ENCODE measurements around the gene MAPK4. TPM values are rescaled to one million over a fixed set of nuclear protein-coding genes. Genes with fewer than 3 reads are reported as not detected.

The MAPK4 gene
- total and polyA plus RNA-seq, 10 of the 15 experiments (the other 5 are each of a cell fraction or from before 2014, with no cell fraction given) = 0.03 to 0.11 (median 0.06) TPM; not detected in 4

DNA sequence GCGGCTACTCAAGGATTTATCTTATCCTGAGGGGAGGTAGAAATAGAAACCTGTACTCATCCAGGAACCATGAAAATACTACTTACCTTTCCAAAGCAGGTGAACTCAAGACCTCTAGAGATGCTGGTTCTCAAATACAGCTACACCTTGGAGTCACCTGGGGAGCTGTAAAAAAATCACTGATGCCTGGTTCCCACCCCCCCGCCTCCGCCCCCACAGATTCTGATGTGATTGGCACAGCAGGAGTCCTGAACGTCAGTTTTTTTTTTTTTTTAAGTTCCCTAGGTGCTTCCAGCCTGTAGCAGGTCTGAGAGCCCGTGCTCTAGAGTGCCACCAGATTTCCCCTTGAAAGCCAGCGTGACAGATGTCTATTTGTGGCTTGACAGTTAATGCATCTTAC, 146.3 kb downstream of the MAPK4 start:
- in situ Hi-C loops (cut with MboI) (no loop called here), intact Hi-C loops (cut with micrococcal nuclease; ENCODE audit: unreplicated experiment) (no loop called here)
- no peak overlapping the region for H2AFZ ChIP-seq (ENCODE audit: control insufficient read depth, low read depth, low read length)
- ChIA-PET RAD21 (ENCODE audit: unreplicated experiment) (no interaction called here), SMC1A (ENCODE audit: uncharacterized antibody, unreplicated experiment) (no interaction called here), POLR2A (no interaction called here), CTCF (no interaction called here)
- no peaks in the 10 kb centered on the region for H3K9me3 ChIP-seq (replicated peaks; ENCODE audit: control insufficient read depth, insufficient read depth, low read length)
- BruUV-seq (replicated peaks) = no TSS peak
- TF ChIP-seq ESRRA (IDR thresholded peaks at IDR 0.05; ENCODE audit: low read length) (no peak), JUND (IDR thresholded peaks at IDR 0.05; ENCODE audit: low read depth, low read length) (no peak), MYB (IDR thresholded peaks at IDR 0.05; ENCODE audit: borderline replicate concordance, low read depth, low read length) (no peak), RCOR1 (conservative IDR thresholded peaks at IDR 0.05; ENCODE audit: low read depth, low read length) (no peak), HDAC6 (IDR thresholded peaks at IDR 0.05; ENCODE audit: unreplicated experiment) (no peak), EZH2 (IDR thresholded peaks at IDR 0.05; ENCODE audit: borderline replicate concordance, control insufficient read depth, low read depth, low read length) (no peak), JUNB (IDR thresholded peaks at IDR 0.05) (no peak), CBX3 (IDR thresholded peaks at IDR 0.05; ENCODE audit: borderline replicate concordance, low read depth) (no peak)
- TF ChIP-seq, protein P1, sequence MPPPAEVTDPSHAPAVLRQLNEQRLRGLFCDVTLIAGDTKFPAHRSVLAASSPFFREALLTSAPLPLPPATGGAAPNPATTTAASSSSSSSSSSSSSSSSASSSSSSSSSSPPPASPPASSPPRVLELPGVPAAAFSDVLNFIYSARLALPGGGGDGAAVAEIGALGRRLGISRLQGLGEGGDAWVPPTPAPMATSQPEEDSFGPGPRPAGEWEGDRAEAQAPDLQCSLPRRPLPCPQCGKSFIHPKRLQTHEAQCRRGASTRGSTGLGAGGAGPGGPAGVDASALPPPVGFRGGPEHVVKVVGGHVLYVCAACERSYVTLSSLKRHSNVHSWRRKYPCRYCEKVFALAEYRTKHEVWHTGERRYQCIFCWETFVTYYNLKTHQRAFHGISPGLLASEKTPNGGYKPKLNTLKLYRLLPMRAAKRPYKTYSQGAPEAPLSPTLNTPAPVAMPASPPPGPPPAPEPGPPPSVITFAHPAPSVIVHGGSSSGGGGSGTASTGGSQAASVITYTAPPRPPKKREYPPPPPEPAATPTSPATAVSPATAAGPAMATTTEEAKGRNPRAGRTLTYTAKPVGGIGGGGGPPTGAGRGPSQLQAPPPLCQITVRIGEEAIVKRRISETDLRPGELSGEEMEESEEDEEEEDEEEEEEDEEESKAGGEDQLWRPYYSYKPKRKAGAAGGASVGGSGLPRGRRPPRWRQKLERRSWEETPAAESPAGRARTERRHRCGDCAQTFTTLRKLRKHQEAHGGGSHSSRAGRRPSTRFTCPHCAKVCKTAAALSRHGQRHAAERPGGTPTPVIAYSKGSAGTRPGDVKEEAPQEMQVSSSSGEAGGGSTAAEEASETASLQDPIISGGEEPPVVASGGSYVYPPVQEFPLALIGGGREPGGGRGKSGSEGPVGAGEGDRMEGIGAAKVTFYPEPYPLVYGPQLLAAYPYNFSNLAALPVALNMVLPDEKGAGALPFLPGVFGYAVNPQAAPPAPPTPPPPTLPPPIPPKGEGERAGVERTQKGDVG (CRISPR knock-in tag; IDR thresholded peaks at IDR 0.05) = no peak
- TF ChIP-seq, protein P2, sequence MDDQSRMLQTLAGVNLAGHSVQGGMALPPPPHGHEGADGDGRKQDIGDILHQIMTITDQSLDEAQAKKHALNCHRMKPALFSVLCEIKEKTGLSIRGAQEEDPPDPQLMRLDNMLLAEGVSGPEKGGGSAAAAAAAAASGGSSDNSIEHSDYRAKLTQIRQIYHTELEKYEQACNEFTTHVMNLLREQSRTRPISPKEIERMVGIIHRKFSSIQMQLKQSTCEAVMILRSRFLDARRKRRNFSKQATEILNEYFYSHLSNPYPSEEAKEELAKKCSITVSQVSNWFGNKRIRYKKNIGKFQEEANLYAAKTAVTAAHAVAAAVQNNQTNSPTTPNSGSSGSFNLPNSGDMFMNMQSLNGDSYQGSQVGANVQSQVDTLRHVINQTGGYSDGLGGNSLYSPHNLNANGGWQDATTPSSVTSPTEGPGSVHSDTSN (IDR thresholded peaks at IDR 0.05; ENCODE audit: insufficient replicate concordance, low read depth, low read length) = no peak
- H3K27me3 ChIP-seq (replicated peaks in 1 of 2; ENCODE audit: control insufficient read depth in 2 of 2, insufficient read depth in 2 of 2, low read length in 1 of 2) = no peaks in the 10 kb centered on the region
- ATAC-seq (no peak), DNase-seq (ENCODE audit: low read depth, low spot score) (no peak), FAIRE-seq (no peak)
- H3K4me1 ChIP-seq (ENCODE audit: control insufficient read depth, insufficient read depth, low read length) = no peaks in the 10 kb centered on the region
- no peak overlapping the region for H3K4me3 ChIP-seq
- H3K4me2 ChIP-seq (ENCODE audit: control insufficient read depth, insufficient read depth) = no peak overlapping the region
- H3K27ac ChIP-seq (ENCODE audit: control insufficient read depth, insufficient read depth) = no peak overlapping the region
- H3K79me2 ChIP-seq (ENCODE audit: control insufficient read depth, insufficient read depth, low read length) = no peaks in the 10 kb centered on the region
- no peaks in the 10 kb centered on the region for H4K20me1 ChIP-seq (ENCODE audit: control insufficient read depth, insufficient read depth)
- H3K36me3 ChIP-seq (ENCODE audit: control insufficient read depth in 2 of 2, insufficient read depth in 2 of 2, low read length in 1 of 2) = no peaks in the 10 kb centered on the region
- H3K9ac ChIP-seq (ENCODE audit: control insufficient read depth, insufficient read depth, low read length) = no peak overlapping the region
- WGBS (ENCODE audit: insufficient coverage, insufficient replicate concordance, low lambda C conversion rate, missing lambda C conversion rate) = 25% methylated on average over 6 of the region's 6 CpGs

All from GM12878 (cell line).